ENCODE data around the gene CLDN15. TPM values are rescaled to one million over a fixed set of nuclear protein-coding genes. Genes with fewer than 3 reads are reported as not detected.
A peak's percentile ranks its signal among the peaks of the same experiment; 100 is the strongest.
"Not testable (repeated sequence)": the region's sequence is repeated elsewhere in the genome, so short reads cannot be mapped to it uniquely, and the experiment has no call there.

The CLDN15 gene
- total RNA-seq, 1 donor = 3.0 TPM

- no peak overlapping the region for H3K4me3 ChIP-seq (ENCODE audit: low read depth, low read length)
- no peak for TF ChIP-seq CTCF (IDR thresholded peaks at IDR 0.05; ENCODE audit: insufficient read depth, low read length)
- DNase-seq (ENCODE audit: low read depth) = no peak
Measured at GRCh38 chr7:101210143-101210542, 27.5 kb downstream of the CLDN15 start.

- H3K4me3 ChIP-seq (ENCODE audit: low read depth, low read length) = no peak overlapping the region
- no peak for DNase-seq (ENCODE audit: low read depth)
- TF ChIP-seq CTCF (IDR thresholded peaks at IDR 0.05; ENCODE audit: insufficient read depth, low read length) = no peak
Measured at GRCh38 chr7:101208794-101209193, 28.8 kb downstream of the CLDN15 start.

- H3K4me3 ChIP-seq (ENCODE audit: low read depth, low read length) = no peak overlapping the region
- no peak for TF ChIP-seq CTCF (IDR thresholded peaks at IDR 0.05; ENCODE audit: insufficient read depth, low read length)
- DNase-seq (ENCODE audit: low read depth) = no peak
Measured at GRCh38 chr7:101207459-101207858, 30.1 kb downstream of the CLDN15 start.

GRCh38 chr7:101206665-101207042 lies 30.9 kb downstream of the CLDN15 start:
- no peak for DNase-seq (ENCODE audit: low read depth)
- no peak for TF ChIP-seq CTCF (IDR thresholded peaks at IDR 0.05; ENCODE audit: insufficient read depth, low read length)
- H3K4me3 ChIP-seq (ENCODE audit: low read depth, low read length) = no peak overlapping the region

GRCh38 chr7:101205901-101206664 lies 31.5 kb downstream of the CLDN15 start:
- DNase-seq (ENCODE audit: low read depth) = no peak
- no peak overlapping the region for H3K4me3 ChIP-seq (ENCODE audit: low read depth, low read length)
- no peak for TF ChIP-seq CTCF (IDR thresholded peaks at IDR 0.05; ENCODE audit: insufficient read depth, low read length)

GRCh38 chr7:101203740-101204738 lies 33.6 kb downstream of the CLDN15 start:
- peak; percentile 5 for DNase-seq (ENCODE audit: low read depth)

GRCh38 chr7:101202603-101202918 lies 35.0 kb downstream of the CLDN15 start:
- no peak for DNase-seq (ENCODE audit: low read depth)
- no peak for TF ChIP-seq CTCF (IDR thresholded peaks at IDR 0.05; ENCODE audit: insufficient read depth, low read length)
- H3K4me3 ChIP-seq (ENCODE audit: low read depth, low read length) = no peak overlapping the region

More at GRCh38 chr7:101203740-101204738, 33.6 kb downstream of the CLDN15 start:
- not testable (repeated sequence) for H3K4me3 ChIP-seq (ENCODE audit: low read depth, low read length)

All from fibroblast of the aortic adventitia (primary cell).